Choroid plexus epithelial cell (primary cell): ENCODE measurements around the gene IL24.

ENCODE experiments used
- DNase-seq: peaks from one replicate; pipeline ENCODE4 v3.0.0-alpha.2; 2010; ENCODE audit warnings: low read depth
- H3K4me3 ChIP-seq: 2 replicates; pipeline ENCODE4 v1.5.1; 2011; ENCODE audit warnings: low read depth, mild to moderate bottlenecking, control low read depth, low read length, moderate library complexity
- CTCF ChIP-seq: conservative IDR thresholded peaks from 2 replicates; pipeline ENCODE4 v1.5.1; 2011; ENCODE audit warnings: low read depth, mild to moderate bottlenecking, control low read depth, inconsistent platforms, low read length, moderate library complexity

Gene IL24

DNA sequence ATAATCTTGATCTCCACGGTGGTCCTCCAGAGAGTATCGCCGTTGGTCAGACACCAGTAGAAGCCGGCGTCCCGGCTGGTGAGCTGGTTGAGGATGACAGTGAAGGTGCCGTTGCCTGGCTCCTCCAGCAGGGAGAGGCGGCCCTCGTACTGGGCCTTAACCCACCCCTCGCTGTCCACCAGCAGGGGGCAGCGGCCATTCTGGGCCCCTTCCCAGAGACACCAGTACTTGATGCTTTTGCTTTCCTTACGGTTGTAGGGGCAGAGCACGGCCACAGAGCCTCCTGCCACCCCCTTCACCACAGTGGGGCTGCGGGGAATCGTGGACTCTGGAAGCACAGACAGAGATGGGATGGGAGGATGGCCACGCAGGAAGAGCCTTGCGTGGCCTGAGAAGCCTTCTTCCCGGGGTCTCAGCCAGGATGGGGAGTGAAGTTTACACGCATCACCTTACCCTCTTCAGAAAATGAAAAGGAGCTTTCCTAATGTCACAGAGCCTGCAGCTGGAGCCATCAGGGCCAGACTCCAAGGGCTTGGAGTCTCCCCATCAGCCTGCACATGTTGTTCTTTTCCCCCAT is 38.3 kb downstream of the IL24 start:
- peak; percentile 17 for DNase-seq
- peak; percentile 51 for TF ChIP-seq CTCF
- H3K4me3 ChIP-seq = no peak overlapping the region

- no peak overlapping the region for H3K4me3 ChIP-seq
- DNase-seq = no peak
These were observed 40.2 kb downstream of the IL24 start for GRCh38 chr1:206937425-206937824.

GRCh38 chr1:206939131-206939530 is 41.9 kb downstream of the IL24 start:
- no peak for TF ChIP-seq CTCF
- DNase-seq = no peak
- no peak overlapping the region for H3K4me3 ChIP-seq

More at GRCh38 chr1:206937425-206937824, 40.2 kb downstream of the IL24 start:
- no peak for TF ChIP-seq CTCF

- no peak for DNase-seq
- no peak overlapping the region for H3K4me3 ChIP-seq
- no peak for TF ChIP-seq CTCF
These were observed 42.8 kb downstream of the IL24 start for GRCh38 chr1:206939841-206940587.

DNA sequence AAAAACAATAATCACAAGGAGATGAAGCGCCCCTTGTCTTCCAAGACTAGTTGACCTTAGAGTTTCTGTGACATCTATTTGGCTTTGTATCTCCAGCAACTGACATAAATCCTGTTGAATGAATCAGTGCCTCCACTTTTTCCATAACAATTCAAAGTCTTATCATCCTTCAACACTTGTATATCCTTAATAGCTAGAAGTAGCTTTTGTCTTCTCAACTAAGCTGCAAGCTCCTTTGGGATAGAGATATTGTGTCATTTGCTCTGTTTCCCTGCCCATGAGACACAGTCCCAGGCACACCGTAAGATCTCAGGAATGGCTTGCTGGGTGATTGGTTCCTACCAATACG is 43.3 kb downstream of the IL24 start:
- no peak overlapping the region for H3K4me3 ChIP-seq
- TF ChIP-seq CTCF = no peak
- no peak for DNase-seq

DNA sequence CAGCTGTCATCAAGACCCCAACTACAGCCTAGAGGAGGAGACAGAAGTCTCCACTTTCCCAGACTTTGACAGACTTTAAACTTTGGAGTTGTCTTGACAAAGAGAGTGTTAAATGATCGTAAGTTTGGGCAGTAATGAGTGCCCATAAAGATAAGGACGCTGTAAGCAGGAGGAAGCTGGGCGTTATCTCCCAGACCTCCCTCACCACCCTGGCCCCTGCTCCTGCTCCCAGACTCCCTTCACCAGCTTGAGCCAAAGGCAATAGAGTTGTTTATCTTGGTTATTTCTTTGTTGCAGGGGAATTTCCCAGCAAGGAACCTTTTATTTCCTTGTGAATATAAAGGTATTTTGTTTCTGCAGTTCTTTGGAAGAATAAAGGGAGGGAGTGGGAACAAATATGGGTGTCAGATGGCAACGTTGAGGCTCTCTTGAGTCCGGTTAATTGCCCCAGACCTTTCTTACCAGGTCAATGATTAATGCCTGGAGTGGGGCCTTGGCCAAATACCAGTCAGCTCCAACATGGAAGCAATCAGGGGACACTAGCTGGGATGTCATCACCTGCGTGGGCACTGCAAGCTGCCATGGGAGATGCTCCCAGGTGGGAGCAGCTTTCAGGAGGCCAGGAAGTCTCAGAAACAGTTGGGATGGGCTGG is 44.6 kb downstream of the IL24 start:
- TF ChIP-seq CTCF = no peak
- H3K4me3 ChIP-seq = no peak overlapping the region
- DNase-seq = no peak
